GM10266 (cell line): Measurements from ENCODE around the gene ANKRD44.

Experiments
- DNase-seq: peaks from one replicate; pipeline ENCODE4 v3.0.0; 2012; ENCODE audit errors: extremely low spot score
- TF ChIP-seq, protein P1 (sequence below): IDR thresholded peaks from 2 replicates; pipeline ENCODE4 v1.5.1; 2012; ENCODE audit warnings: mild to moderate bottlenecking, low read depth; ENCODE audit not compliant: control insufficient read depth, insufficient read depth; ENCODE audit errors: missing control alignments

ANKRD44 gene

GRCh38 chr2:197189426-197190099 lies 121.0 kb downstream of the ANKRD44 start:
- DNase-seq = no peak
- TF ChIP-seq, protein P1, sequence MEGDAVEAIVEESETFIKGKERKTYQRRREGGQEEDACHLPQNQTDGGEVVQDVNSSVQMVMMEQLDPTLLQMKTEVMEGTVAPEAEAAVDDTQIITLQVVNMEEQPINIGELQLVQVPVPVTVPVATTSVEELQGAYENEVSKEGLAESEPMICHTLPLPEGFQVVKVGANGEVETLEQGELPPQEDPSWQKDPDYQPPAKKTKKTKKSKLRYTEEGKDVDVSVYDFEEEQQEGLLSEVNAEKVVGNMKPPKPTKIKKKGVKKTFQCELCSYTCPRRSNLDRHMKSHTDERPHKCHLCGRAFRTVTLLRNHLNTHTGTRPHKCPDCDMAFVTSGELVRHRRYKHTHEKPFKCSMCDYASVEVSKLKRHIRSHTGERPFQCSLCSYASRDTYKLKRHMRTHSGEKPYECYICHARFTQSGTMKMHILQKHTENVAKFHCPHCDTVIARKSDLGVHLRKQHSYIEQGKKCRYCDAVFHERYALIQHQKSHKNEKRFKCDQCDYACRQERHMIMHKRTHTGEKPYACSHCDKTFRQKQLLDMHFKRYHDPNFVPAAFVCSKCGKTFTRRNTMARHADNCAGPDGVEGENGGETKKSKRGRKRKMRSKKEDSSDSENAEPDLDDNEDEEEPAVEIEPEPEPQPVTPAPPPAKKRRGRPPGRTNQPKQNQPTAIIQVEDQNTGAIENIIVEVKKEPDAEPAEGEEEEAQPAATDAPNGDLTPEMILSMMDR = no peak

GRCh38 chr2:197185676-197186075 lies 124.9 kb downstream of the ANKRD44 start:
- TF ChIP-seq, protein P1 = no peak
- no peak for DNase-seq

- TF ChIP-seq, protein P1 = no peak
- no peak for DNase-seq
Measured at GRCh38 chr2:197184959-197185586, 125.5 kb downstream of the ANKRD44 start.

GRCh38 chr2:197183355-197183754 lies 127.2 kb downstream of the ANKRD44 start:
- TF ChIP-seq, protein P1 = no peak
- no peak for DNase-seq

DNA sequence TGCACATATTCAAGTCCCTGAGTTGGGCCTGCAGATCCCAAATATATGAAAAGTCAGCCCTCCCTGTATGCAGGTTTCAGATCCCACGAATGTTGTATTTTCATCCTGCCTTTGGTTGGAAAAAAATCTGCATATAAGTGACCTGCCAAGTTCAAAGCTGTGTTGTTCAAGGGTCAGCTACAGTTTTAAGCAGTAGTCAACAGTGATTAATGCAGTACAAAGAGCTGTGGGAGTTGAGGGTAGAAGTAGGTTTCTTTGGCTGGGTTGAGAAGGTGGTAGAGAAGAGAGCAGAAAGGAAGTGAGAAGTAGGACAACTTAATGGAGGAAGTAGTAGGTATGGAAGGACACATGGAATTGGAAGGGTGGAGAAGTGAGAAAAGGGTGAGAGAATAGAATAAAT lies 127.9 kb downstream of the ANKRD44 start:
- DNase-seq = no peak
- TF ChIP-seq, protein P1 = no peak

DNA sequence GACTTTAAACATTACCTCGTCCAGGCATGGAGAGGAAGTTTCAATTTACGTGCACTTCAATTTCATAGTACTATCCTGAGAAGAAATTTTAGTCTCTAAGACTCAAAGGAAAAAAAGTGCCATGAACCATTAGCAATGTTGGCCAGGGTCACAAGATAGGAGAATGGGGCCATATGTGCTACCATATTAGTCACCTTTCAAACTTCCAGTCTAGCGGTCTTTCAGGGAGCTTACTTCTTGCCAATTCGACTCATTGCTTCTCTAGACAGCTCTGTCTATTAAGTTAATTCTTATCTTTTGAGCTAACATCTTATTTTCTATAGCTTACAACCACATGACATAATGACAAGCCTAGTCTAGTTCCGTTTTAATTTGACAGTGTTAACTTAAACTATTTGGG lies 129.1 kb downstream of the ANKRD44 start:
- TF ChIP-seq, protein P1 = no peak

More for the DNA sequence above, 129.1 kb downstream of the ANKRD44 start:
- no peak for DNase-seq
